SK-N-SH treated with all-trans-retinoic acid at 6 μM for 48 hours (cell line): ENCODE data around the gene CCL16.

ENCODE experiments used
- ATAC-seq: fragments of 200-7000 bp; cut with Tn5 transposase; 3 replicates; pipeline ENCODE4 v1.9.1; 2020; ENCODE audit warnings: mild to moderate bottlenecking, moderate library complexity
- ARNTL ChIP-seq: fragments of 450-650 bp; formaldehyde crosslinking; IDR thresholded peaks from 2 replicates; pipeline ENCODE4 v1.5.0; 2020; ENCODE audit warnings: low read depth, mild to moderate bottlenecking, moderate library complexity, borderline replicate concordance
- BACH2 ChIP-seq: fragments of 250-450 bp; sonication (Bioruptor Pico); IDR thresholded peaks from 2 replicates; pipeline ENCODE4 v1.9.0; 2021; ENCODE audit warnings: mild to moderate bottlenecking, borderline replicate concordance
- CREB5 ChIP-seq: fragments of 250-450 bp; sonication (Bioruptor Pico); IDR thresholded peaks from 2 replicates; pipeline ENCODE4 v1.5.1; 2020; ENCODE audit warnings: low read depth, mild to moderate bottlenecking, moderate library complexity
- CSDC2 ChIP-seq: fragments of 250-450 bp; sonication (Bioruptor Pico); IDR thresholded peaks from 2 replicates; pipeline ENCODE4 v1.5.0; 2020; ENCODE audit warnings: mild to moderate bottlenecking, moderate library complexity
- CSRNP3 ChIP-seq: fragments of 250-450 bp; sonication (Bioruptor Pico); IDR thresholded peaks from 2 replicates; pipeline ENCODE4 v1.5.1; 2021; ENCODE audit warnings: mild to moderate bottlenecking, moderate library complexity
- GLIS3 ChIP-seq: fragments of 250-450 bp; sonication (Bioruptor Pico); IDR thresholded peaks from 2 replicates; pipeline ENCODE4 v1.5.0; 2020; ENCODE audit warnings: mild to moderate bottlenecking, moderate library complexity
- OSR1 ChIP-seq: fragments of 250-450 bp; sonication (Bioruptor Pico); IDR thresholded peaks from 2 replicates; pipeline ENCODE4 v1.8.0; 2022; ENCODE audit warnings: moderate library complexity, mild to moderate bottlenecking, inconsistent platforms
- PATZ1 ChIP-seq: fragments of 250-450 bp; sonication (Bioruptor Pico); IDR thresholded peaks from 2 replicates; pipeline ENCODE4 v1.8.0; 2020; ENCODE audit warnings: mild to moderate bottlenecking, moderate library complexity, borderline replicate concordance
- POU6F1 ChIP-seq: fragments of 250-450 bp; sonication (Bioruptor Pico); IDR thresholded peaks from 2 replicates; pipeline ENCODE4 v1.8.0; 2021; ENCODE audit warnings: low read depth, mild to moderate bottlenecking, moderate library complexity, borderline replicate concordance
- PPARA ChIP-seq: fragments of 250-450 bp; sonication (Bioruptor Pico); IDR thresholded peaks from 2 replicates; pipeline ENCODE4 v1.5.0; 2020; ENCODE audit warnings: mild to moderate bottlenecking, borderline replicate concordance
- RARB ChIP-seq: fragments of 250-450 bp; sonication (Bioruptor Pico); IDR thresholded peaks from 2 replicates; pipeline ENCODE4 v1.8.0; 2021; ENCODE audit warnings: mild to moderate bottlenecking, moderate library complexity
- SNAI2 ChIP-seq: fragments of 250-450 bp; sonication (Bioruptor Pico); IDR thresholded peaks from 2 replicates; pipeline ENCODE4 v1.5.0; 2020; ENCODE audit warnings: mild to moderate bottlenecking, moderate library complexity
- TCF4 ChIP-seq: fragments of 250-450 bp; sonication (Bioruptor Pico); IDR thresholded peaks from 2 replicates; pipeline ENCODE4 v1.8.0; 2021; ENCODE audit warnings: mild to moderate bottlenecking, moderate library complexity, borderline replicate concordance
- TOX ChIP-seq: fragments of 250-450 bp; sonication (Bioruptor Pico); IDR thresholded peaks from 2 replicates; pipeline ENCODE4 v1.8.0; 2021; ENCODE audit warnings: mild to moderate bottlenecking, moderate library complexity, borderline replicate concordance
- TSHZ2 ChIP-seq: fragments of 250-450 bp; sonication (Bioruptor Pico); IDR thresholded peaks from 2 replicates; pipeline ENCODE4 v1.5.0; 2020; ENCODE audit warnings: mild to moderate bottlenecking, moderate library complexity
- ZC3H10 ChIP-seq: fragments of 250-450 bp; sonication (Bioruptor Pico); IDR thresholded peaks from 2 replicates; pipeline ENCODE4 v1.5.1; 2021; ENCODE audit warnings: mild to moderate bottlenecking, moderate library complexity
- ZFP3 ChIP-seq: fragments of 250-450 bp; sonication (Bioruptor Pico); IDR thresholded peaks from 2 replicates; pipeline ENCODE4 v1.5.0; 2020; ENCODE audit warnings: mild to moderate bottlenecking, moderate library complexity
- ZFP30 ChIP-seq: fragments of 450-650 bp; formaldehyde crosslinking; IDR thresholded peaks from 2 replicates; pipeline ENCODE4 v1.5.0; 2022; ENCODE audit warnings: mild to moderate bottlenecking, moderate library complexity
- ZNF565 ChIP-seq: fragments of 450-650 bp; formaldehyde crosslinking; conservative IDR thresholded peaks from 2 replicates; pipeline ENCODE4 v1.5.0; 2020; ENCODE audit warnings: low read depth, mild to moderate bottlenecking, moderate library complexity
- ZNF70 ChIP-seq: fragments of 450-650 bp; formaldehyde crosslinking; IDR thresholded peaks from 2 replicates; pipeline ENCODE4 v1.5.0; 2020; ENCODE audit warnings: mild to moderate bottlenecking, moderate library complexity
- ZNF8 ChIP-seq: fragments of 450-650 bp; formaldehyde crosslinking; IDR thresholded peaks from 2 replicates; pipeline ENCODE4 v1.5.0; 2020; ENCODE audit warnings: mild to moderate bottlenecking, moderate library complexity

The CCL16 gene

GRCh38 chr17:35973333-35974260 lies 7.7 kb downstream of the CCL16 start:
- TF ChIP-seq CSRNP3 (CRISPR knock-in tag) (no peak), TSHZ2 (no peak), TOX (no peak), OSR1 (CRISPR knock-in tag) (no peak), CSDC2 (CRISPR knock-in tag) (no peak), ZNF8 (no peak), ZNF565 (CRISPR knock-in tag) (no peak), RARB (no peak), PPARA (no peak)
- ATAC-seq: no peak

- TF ChIP-seq ZFP30: no peak
- TF ChIP-seq BACH2 (CRISPR knock-in tag): no peak
- TF ChIP-seq TCF4 (CRISPR knock-in tag): no peak
- TF ChIP-seq RARB: no peak
- no peak for TF ChIP-seq POU6F1 (CRISPR knock-in tag)
- no peak for TF ChIP-seq ARNTL
- no peak for ATAC-seq
These were observed 8.4 kb downstream of the CCL16 start for GRCh38 chr17:35972945-35973332.

GRCh38 chr17:35972535-35972934 lies 8.8 kb downstream of the CCL16 start:
- no peak for ATAC-seq
- TF ChIP-seq CSRNP3 (CRISPR knock-in tag) (no peak), SNAI2 (no peak), TCF4 (CRISPR knock-in tag) (no peak), CREB5 (no peak), ZFP3 (CRISPR knock-in tag) (no peak), PPARA (no peak), BACH2 (CRISPR knock-in tag) (no peak), RARB (no peak), PATZ1 (CRISPR knock-in tag) (no peak), ZC3H10 (CRISPR knock-in tag) (no peak), ZNF70 (CRISPR knock-in tag) (no peak), CSDC2 (CRISPR knock-in tag) (no peak), ZFP30 (no peak), TSHZ2 (no peak), POU6F1 (CRISPR knock-in tag) (no peak), GLIS3 (CRISPR knock-in tag) (no peak), ARNTL (no peak)
